NCI-H187 (cell line): ENCODE measurements around the gene BTF3L4.
A peak's percentile ranks its signal among the peaks of the same experiment; 100 is the strongest.

Experiments
- DNase-seq, 2 experiments: peaks; one replicate each; lab custom pipeline; 2025; lab: John Stamatoyannopoulos, UW

BTF3L4 gene

DNA sequence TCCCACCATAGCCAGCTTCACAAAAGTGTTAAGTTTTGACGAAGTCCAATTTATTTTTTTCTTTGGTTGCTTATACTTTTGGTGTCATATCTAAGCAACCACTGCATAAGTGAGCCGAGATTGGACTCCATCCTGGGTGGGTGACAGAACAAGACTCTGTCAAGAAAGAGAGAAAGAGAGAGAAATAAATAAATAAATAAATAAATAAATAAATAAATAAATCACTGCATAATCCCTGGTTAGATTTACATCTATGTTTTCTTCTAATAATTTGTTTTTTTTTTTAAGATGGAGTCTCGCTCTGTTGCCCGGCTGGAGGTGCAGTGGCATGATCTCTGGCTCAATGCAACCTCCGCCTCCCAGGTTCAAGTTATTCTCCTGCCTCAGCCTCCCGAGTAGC lies 67.5 kb downstream of the BTF3L4 start:
- no peak for DNase-seq

DNA sequence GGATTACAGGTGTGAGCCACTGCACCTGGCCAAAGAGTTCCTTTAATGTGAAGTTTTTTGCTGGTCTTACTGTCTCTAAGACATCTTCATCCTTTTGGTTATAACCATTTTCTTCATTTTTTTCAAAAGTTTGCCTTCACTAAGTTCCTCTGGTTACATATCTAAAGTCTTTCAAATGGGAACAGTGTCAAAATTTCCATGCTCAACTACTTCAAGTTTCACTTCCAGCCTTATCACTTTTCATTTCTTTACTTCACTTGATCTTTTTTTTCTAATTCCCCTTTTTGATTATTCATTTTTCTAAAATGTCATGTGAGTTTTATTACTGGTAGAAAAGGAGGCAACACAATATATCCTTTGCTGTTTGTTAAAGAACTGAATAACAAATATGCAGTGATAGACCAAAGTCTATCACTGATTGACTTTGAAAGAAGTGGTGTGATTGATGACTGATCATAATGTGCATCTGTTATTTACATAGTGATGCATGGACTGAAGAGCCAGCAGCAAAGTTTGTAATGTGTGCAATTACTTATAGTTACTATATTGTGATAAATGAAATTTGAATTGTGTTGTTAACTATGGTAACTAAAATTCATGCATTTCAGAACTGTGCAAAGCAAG lies 69.8 kb downstream of the BTF3L4 start:
- no peak for DNase-seq

DNA sequence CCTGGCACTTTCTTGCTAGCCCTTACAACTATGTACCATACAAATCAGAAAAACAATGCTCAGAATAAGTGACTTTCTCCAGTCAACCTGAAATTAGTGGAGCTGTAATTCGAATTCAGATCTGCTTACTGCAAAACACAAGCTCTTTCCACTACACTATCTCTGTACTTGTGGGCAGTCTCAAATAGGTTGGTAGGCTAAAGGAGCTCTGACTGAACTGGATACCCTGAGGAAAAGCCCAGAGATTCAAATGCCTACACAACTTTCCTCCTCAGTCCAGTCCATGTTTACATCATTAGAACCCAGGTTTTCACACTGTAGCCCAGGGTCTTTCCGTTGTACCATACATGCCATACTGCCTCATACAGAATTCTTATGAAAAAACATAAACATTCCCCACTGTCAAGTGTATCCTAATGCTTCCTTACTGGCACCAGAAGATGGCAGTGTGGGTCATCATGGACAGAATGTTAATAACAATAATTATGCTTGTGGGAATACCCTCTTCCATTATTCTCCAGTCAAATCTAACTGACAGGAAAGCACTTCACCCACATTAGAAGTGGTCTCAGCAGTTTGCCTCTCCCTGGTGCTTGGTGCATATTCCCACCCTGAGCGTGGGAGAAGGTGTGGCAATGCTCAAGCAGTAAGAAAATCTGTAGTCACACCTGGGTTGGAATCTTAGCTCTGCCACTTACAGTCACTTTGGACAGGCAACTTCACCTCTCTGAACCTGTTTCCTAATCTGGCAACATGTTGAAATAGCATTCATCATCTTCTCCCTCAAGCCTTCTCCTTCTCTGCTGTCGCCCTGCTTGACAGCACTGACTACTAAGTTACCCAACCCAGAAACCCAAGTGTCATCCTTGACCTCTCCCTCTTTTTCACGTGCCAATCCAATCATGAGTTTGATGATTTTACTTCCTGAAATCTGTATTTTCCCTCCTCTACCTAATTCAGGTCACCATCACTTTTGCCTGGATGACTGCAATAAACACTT lies 71.4 kb downstream of the BTF3L4 start:
- peak in 1 of 2 experiments; percentile 64 for DNase-seq

DNA sequence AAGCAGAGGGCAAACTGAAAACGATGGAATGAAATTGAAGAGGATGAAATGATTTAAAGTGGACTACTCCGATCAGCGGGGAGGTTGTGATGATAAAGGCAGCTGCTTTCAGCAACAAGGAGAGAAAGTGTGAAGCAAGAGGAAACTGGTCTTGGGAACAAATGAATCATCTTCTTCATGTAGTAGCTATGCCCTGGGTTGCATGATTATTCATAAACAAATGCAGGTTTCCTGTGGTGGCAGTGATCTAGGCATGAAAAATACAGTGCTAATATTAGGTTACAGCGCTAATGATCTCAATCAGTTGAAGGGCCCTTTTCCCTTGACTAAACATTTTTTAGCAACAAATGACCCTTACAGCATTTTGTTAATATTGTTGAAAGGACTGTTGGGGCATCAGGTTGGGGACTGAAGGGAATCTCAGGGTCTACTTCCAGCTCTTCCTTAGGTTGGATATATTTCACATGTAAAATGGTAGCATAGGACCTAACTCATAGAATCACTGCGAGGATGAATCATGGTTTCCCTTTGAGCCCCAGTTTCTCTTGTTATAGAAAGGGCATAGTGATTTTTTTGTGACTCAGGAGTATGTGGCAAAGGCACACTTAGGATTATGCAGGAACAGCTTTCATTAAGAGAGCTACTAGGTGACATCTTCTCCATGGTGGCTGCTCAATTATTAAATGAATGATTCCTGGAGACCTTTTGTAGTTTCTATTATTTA lies 83.9 kb downstream of the BTF3L4 start:
- no peak for DNase-seq
